HG03045 (cell line): ENCODE measurements around the gene CRABP1.

ENCODE experiments used
- ATAC-seq: cut with Tn5 transposase; IDR thresholded peaks from one replicate; pipeline ENCODE4 v1.9.1; 2021; ENCODE audit warnings: mild to moderate bottlenecking, moderate library complexity; ENCODE audit not compliant: unreplicated experiment

CRABP1 gene

DNA sequence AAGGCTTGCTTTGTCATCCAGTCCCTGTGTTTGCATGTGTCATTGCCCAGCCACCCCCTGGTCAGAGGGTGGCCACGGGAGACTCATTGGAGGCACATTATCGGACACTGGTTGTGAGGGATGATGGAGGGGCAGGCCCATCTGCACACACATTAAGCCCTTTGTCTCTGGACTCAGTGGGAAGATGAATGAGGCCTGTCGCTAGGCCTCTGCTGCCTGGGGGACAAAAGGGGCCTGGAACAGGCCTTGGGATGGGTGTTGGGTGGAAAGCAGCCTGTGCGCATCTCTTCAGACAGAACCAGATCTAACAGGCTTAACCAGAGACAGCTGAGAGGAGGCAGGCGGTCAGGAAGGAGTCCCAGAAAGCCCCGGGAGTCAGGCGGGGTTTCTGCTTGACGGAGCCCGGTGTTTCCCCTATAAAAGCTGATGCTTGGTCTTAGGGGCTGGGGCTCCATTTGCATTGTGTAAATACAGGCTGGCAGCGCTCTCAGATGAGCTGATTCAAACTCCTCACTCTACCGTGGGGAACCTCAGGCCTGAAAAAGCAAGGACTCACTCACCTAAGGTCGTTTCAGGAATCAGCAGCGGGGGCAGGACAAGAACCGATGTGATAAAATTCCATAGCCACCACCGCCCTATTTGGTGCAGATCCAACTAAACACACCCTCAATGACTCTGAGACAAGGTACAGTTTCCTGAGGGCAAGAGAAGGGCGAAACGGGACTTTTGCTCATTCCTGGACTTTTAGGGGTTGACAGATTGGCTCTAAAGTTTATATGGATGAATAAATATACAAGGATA, 23.7 kb upstream of the CRABP1 start:
- no peak for ATAC-seq

DNA sequence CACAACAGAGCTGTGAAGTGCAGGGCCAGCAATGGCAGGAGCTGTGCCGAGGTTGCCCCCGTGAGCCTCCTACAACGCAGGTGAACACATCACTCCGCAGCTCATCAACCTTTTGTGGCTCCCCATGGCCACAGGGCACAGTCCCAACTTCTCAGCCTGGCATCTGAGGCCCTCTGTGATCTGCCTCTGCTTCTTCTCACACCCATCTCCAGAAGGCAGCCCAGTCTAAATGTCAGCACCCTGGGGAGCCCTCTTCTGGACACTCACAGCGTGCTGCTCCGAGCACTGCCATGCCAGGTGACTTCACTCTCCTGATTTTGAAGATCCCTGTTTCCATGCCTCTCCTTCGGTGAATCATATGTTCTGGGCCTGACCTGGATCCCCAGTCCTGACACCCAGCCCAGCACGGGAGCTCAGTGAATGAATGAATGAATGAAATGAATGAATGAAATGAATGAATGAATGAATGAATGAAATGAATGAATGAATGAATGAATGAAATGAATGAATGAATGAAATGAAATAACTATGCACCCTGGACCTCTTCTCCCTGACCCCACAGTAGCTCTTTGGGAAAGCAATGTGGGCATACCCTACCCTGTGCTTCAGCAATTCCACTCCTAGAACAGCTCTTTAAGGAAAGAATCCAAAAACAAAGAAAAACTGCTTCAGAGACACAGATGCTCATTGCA, 22.9 kb upstream of the CRABP1 start:
- no peak for ATAC-seq

DNA sequence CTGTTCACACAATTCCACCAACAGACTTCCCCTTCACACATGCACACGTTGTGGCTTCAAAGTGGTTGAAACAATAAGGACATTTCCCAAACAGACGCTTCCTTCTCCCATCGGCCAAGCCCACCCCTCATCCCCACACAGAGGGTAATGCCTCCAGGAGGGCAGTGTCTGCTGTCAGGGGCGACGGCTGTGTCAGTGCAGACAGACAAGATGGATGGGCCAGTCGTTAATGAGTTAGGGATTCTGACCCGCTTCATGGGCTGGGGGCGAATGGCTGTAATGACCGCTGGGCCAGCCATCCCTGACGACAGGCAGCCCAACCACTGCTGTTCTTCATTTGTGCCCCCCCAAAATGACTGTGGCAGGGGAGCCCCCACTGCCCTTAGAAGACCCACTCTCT, 20.6 kb upstream of the CRABP1 start:
- ATAC-seq, result no peak

DNA sequence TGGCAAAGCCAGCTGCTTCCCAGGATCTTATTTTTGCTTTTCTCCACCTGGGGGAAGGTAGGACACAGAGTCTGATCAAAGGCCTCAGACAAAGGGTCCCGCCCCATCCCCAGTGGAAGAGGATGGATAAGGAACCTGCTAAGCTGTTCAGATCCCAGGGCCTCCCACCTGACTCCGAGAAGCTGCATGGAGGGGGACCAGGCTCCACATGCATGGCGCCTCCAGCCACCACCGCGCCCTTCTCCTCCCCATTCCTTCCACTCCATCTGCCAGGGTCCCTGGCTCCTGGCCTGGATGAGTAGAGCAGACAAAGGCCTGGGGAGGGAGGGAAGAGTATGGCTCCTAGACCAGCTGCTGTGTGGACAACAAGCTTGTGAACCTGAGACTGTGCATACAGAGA, 20.0 kb upstream of the CRABP1 start:
- ATAC-seq, result no peak

DNA sequence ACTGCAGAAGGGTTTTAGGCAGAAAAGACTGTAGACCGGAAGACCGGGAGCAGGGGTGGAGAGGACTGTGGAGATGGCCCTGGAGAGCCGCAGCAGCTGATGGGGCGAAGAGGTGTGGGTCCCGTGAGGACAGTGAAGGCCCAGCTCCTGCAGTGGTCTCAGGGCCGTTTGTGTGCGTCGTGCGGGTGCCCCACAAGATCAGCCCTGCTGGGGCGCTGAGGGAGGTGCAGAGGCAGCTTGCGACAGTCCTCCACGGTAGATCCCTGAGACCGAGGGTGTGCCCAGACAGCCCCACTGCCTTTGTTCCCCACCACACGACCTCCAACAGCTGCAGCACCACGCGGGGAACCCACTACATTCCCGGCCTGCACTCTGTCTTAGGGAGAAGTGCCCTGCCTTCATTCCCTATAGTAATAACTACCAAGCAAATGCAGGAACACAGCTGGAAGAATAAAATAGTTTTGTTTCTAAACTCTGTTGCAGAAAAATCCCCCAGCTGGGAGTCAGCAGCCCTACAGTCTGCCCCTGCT, 19.0 kb upstream of the CRABP1 start:
- ATAC-seq, result no peak

DNA sequence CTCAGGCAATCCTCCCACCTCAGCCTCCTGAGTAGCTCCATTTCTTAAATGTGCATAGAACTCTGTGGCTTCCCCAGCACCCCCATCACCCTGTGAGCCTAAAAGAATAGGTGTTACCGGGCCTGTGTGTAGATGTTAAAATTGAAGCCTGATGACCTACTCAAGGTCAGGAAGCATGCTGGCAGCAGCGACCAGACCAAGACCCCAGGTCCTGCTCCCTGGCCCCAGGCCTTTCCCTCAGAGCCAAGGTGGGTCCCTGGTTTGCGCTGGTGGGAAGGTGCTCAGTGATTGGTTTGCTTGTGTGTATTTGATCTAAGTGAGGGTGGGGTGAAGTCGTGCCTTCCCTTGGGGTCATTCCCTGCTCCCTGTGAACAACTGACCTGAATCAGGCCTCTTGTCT, 18.4 kb upstream of the CRABP1 start:
- no peak for ATAC-seq

DNA sequence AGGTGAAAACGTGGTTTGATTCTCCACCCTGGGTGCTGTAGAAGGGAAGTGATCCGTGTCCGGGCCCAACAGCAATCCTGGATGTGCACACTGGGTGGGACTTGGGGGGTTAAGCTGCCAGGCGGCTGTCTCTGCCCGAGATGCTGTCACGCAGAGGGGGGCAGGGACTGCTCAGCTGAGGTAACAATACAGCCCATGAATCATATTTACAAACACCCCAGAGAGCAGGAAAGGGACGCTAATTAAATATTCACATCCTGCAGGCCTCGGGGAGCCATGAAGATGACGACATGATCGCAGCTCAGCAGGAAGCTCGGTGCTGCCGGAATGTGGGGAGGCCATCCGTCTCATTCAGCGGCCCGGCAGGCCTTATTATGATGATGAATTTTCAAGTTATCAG, 17.9 kb upstream of the CRABP1 start:
- no peak for ATAC-seq

DNA sequence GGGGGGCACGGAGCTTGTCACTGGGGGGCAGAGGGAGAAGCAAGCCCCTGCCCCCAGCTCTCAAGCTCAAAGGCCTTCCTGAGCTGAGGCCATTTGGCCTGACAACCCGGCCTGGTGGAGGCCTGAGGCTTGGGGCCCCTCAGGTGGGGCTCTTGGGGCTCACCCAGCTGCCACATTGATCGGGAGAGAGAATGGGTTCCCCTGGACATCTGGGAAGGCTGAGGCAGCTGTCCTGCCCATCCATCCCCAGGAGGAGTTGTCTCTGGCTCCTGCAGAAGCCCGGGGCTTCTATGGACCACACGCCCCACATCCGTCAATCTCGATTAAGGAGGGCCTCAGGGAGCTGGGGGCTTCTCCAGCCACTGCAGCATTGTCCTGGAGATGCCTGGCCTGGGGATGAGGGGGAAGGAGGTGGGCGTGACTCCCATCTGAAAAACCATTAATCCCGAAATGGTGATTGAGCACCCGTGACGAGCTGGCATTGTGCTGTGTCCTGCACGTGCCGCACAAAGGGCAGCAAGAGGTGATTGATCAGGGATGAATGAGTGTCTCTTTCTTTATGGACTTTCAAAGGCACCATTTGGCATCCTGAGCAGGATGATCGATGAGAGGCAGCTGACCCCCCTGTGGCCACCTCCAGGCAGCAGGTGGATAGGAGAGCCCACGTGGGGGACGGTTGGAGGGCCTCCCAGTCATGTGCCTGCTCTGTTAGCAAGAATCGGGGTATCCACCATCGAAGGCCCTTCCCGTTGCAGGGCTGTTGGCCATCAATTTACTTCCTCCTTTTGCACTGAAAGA, 17.2 kb upstream of the CRABP1 start:
- no peak for ATAC-seq

DNA sequence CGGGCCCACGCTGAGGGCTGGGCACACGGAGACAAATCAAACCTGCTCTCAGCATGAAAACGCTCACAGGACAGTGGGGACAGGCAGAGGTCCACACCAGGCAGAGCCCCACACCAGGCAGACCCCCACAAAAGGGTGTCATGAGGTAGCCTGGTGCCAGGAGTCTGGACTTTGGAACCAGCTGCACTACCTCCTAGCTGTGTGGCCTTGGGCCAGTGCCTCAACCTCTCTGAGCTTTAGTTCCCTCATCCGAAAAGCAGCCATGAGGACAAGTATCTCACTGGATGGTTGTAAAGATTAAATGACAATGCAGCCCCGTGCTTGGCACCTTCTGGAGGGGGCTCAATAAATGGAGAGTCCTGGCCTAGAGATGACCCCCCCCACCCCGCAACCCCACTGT, 16.5 kb upstream of the CRABP1 start:
- no peak for ATAC-seq

DNA sequence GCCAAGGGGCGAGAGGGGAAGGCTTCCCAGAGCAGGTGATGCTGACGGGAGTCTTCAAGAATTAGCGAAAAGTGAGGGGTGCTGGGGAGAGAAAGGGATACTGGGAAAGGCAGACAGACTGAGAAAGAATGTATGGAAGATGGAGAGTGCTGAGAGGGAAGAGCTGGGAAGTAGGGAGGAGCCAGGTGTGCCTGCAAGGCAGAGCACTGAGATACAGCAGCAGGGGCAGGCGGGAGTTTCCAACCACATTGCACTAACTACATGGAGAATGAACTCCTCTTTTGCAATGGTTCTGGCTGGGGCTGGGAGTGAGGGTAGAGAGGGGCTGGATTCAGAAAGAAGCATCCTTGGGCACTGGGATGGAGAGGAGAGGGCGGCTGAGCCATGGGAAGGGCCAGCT, 16.0 kb upstream of the CRABP1 start:
- ATAC-seq, result no peak

DNA sequence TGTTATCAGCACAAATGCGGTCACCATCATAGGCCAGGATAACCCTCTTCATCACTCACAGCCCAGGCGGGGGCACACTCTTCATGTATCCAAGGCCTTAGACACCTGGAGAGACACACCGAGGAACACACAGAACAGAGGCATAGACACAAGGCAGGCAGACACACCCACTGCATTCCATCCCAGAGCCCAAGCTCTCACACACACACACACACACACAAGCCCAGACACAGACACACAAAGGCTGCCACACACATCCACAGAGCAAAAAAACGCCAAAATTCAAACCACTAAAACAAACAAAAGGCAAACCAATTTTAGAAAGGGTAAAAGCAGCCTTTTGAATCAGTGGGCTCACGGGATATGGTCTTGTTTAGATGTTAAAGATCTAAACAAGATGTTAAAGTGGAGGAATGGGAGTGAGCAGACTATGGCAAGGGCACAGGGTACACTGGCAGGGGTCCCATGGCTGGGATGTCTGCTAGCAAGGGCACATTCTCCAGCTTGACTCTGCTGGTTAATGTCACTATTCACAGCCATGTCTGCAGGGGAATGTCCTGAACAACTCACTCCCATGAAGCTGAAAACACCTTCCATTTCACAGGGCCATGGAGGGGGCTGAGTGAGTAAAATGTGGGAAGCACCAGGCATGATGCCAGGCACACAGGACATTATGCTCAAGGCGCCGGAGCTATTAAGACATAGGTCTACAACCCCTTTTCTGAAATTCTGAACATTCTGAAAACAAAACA, 14.9 kb upstream of the CRABP1 start:
- ATAC-seq, result no peak

DNA sequence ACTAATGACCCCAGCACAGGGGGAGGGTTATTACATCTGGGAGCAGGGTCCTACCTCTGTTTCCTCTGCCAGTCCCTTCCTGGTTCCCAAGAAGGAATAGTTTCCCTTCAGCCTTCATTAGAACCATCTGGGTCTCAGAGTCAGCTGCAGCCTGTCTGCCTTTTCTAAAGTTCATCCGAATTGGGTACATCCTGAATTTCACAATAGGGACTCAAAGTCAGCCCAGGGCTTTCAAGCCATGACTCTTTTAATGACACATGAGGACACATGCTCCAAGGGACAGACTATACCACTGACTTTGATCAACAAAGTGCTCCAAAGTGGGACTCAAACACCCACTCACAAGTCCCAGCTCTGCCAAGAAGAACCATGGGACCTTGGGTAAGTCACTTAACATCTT, 12.7 kb upstream of the CRABP1 start:
- ATAC-seq, result no peak

DNA sequence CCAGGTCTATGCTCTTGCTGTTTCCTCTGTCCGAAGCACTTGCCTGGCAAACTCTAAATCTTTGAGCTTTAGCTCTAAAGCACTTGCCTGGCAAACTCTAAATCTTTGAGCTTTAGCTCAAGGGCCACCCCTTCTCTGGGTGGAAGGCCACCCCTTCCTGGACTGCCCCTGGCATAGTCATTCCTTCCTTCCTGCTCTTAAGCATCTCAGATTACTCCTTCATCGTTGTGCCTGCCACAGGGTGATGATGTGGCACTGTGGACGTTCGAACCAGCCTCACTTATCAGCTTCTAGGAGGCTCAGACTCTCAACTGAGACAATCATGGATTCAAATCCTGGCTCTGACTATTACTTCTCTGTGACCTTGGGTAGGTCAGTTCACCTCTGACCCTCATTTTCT, 10.5 kb upstream of the CRABP1 start:
- ATAC-seq, result no peak

DNA sequence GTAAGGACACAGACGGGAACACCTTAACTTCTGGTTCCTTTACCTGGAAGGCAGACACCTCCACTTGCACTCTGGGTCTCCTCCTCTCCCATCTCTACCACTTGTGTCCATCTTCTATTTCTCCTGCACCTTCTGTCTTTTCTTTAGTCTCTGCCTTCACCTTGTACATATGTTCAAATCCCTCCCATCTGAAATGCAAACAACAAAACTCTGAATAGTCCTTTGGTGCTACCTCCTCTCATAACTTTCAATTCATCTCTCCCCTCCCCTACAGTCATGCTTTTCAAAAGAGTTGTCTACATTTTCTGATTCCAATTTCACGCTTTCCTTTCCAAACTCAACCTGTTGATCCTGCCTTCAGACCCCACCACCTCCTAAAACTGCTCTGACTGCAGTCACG, 5.3 kb upstream of the CRABP1 start:
- ATAC-seq, result no peak

DNA sequence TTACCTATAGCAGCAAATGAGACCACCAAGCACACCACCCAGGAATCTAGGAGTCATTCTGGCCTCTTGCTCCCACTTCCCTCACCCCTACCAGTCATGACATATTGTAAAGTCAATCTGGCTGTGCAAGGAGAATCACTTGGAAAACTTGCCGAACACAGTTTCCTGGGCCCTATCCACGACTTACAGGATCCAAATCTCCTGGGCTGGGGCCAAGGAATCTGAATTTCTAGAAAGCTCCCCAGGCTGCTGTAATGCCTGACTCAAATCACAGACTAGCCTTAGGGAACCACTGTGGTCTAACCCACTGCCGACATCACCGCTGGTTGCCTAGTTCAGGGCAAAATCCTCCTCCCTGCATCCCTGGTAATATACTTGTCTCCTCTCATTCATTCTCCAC, 4.2 kb upstream of the CRABP1 start:
- ATAC-seq, result no peak

DNA sequence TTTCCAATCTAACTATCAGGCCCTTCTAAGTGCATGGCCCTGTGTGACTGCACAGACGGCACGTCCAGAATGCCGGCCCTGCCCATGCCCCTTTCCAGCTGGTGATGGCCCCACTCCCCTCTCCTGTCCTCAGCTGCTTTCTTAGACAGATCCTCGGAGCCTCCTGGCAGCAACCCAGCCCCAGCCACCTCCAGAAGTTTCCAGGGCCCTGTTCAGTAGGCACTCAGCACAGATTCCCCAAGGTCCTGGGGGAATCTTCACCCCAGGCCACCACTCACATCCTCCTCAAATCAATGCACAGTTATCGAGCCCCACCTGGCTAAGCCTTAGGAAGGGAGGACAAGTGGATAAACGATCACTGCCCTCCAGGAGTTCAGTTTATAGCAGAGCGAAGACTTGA, 1.4 kb upstream of the CRABP1 start:
- no peak for ATAC-seq

DNA sequence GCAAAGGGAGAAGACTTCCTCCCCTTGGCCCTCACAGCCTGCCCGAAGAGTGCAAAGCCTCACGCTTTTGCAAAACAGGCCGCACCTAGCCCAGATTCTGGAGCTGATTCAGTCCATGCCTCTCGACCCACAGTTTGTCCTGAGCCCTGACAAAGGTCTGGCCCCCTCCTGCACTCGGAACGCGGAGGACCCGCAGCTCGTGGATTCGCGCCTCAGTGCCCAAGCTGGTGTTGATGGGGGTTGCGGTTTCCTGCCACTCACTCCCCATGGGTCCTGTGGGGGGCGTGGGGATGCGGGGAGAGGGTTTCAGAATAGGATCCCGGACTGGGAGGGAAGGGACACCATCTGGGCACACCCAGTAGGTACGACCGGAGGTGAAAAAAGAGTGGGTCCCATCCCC, 594 bp upstream of the CRABP1 start:
- no peak for ATAC-seq

DNA sequence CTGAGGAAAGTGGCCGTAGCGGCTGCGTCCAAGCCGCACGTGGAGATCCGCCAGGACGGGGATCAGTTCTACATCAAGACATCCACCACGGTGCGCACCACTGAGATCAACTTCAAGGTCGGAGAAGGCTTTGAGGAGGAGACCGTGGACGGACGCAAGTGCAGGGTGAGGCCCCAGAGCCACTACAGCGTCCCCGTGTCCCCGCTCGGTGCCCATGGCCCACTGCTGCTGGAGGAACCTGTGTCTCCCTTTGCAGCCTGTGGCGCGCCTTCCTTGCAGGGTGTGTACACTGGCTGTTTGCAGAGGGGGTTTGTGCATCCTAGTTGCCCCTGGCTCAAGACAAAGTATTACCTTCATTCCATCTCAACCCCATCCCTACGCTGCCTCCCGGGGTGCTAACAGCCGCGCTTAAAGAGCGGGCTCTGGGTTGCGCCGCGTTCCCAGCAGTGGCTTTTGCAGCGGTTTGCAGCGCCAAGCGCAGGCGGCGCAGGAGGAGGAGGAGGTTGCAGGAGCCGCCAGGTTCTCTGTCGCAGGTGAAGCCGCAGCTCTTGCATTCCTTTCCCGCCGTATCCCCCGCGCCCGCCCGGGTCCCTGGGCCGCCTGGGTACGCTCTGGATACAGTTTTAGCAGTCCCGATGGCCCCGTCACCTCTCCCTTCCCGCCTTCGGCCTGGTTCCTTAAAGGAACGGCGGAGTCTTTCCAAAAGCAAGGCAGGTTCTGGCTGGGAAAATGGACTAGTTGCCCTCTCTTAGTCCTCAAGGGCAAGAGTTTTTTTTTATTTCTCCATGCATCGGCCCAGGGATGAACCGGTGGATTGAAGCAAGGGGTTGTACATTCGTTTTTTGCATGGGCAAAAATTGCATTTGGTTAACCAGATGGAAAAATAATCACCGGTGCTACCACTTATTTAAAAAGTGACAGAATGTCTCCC, 1.2 kb downstream of the CRABP1 start:
- no peak for ATAC-seq

DNA sequence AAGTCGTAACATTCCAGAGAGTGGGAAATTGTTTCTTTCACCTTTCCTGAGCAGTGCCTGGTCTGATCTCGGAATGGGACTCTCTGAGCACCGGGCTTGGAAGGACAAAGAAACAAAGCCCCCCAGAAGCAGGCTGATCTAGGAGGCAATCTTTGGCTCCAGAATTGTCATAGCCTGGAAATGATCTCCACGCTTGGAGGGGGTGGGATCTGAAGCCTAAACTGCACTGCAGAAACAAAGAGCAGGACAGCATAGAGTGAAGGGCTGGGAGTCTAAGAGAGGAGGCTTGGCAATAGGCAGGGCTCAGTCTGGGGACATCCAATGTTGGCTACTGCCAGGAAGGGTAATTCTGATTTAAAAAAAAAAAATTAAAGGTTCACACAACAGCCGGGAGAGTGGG, 1.9 kb downstream of the CRABP1 start:
- ATAC-seq, result no peak
